ENCODE measurements around the gene THOC2. TPM values are rescaled to one million over a fixed set of nuclear protein-coding genes. Genes with fewer than 3 reads are reported as not detected.

THOC2 gene, protein sequence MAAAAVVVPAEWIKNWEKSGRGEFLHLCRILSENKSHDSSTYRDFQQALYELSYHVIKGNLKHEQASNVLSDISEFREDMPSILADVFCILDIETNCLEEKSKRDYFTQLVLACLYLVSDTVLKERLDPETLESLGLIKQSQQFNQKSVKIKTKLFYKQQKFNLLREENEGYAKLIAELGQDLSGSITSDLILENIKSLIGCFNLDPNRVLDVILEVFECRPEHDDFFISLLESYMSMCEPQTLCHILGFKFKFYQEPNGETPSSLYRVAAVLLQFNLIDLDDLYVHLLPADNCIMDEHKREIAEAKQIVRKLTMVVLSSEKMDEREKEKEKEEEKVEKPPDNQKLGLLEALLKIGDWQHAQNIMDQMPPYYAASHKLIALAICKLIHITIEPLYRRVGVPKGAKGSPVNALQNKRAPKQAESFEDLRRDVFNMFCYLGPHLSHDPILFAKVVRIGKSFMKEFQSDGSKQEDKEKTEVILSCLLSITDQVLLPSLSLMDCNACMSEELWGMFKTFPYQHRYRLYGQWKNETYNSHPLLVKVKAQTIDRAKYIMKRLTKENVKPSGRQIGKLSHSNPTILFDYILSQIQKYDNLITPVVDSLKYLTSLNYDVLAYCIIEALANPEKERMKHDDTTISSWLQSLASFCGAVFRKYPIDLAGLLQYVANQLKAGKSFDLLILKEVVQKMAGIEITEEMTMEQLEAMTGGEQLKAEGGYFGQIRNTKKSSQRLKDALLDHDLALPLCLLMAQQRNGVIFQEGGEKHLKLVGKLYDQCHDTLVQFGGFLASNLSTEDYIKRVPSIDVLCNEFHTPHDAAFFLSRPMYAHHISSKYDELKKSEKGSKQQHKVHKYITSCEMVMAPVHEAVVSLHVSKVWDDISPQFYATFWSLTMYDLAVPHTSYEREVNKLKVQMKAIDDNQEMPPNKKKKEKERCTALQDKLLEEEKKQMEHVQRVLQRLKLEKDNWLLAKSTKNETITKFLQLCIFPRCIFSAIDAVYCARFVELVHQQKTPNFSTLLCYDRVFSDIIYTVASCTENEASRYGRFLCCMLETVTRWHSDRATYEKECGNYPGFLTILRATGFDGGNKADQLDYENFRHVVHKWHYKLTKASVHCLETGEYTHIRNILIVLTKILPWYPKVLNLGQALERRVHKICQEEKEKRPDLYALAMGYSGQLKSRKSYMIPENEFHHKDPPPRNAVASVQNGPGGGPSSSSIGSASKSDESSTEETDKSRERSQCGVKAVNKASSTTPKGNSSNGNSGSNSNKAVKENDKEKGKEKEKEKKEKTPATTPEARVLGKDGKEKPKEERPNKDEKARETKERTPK (N-terminal part only)
- total RNA-seq (2022; extraction: Qiagen RNA extraction; ENCODE audit: low read depth), result 30.2 to 43.6 TPM (median 39.8 TPM) in 5 replicates

GRCh38 chrX:123732670-123733363 is at the start of gene THOC2:
TSS of gene THOC2 (minus strand) at chrX:123733052. CDS start at chrX:123733022, 30 bp downstream.

Other genes starting within 250 kb of the THOC2 start
- gene XIAP, start 127.0 kb upstream of the THOC2 start, total RNA-seq (2022; extraction: Qiagen RNA extraction; ENCODE audit: low read depth), result 25.8 to 34.5 TPM (median 30.2 TPM) in 5 replicates
- 28.3 to 46.9 TPM (median 44.5 TPM) in 5 replicates for gene STAG2, start 228.7 kb upstream of the THOC2 start, total RNA-seq (2022; extraction: Qiagen RNA extraction; ENCODE audit: low read depth)

Measured in A549 treated with DMSO at 1 μM for 4 hours (cell line).